OCI-LY3 (cell line): ENCODE results near the gene FBXW7.

Experiments used
- H2AFZ ChIP-seq: fragments of 200-600, 300-600 bp; shearing (Covaris generic); 2 replicates; pipeline ENCODE4 v1.6.0; 2014; ENCODE audit warnings: antibody characterized with exemption, low read depth, low read length
- H3K27ac ChIP-seq: fragments of 200-600, 300-600 bp; sonication (generic); 2 replicates; pipeline ENCODE4 v1.5.1; 2014; ENCODE audit warnings: mild to moderate bottlenecking, low read length, moderate library complexity, mixed read lengths
- H3K27me3 ChIP-seq: fragments of 200-600, 300-600 bp; sonication (generic); 2 replicates; pipeline ENCODE4 v1.6.1; 2014; ENCODE audit warnings: low read depth, low read length, mixed read lengths
- H3K36me3 ChIP-seq: fragments of 200-600, 300-600 bp; sonication (generic); replicated peaks from 2 replicates; pipeline ENCODE3; 2014; ENCODE audit warnings: low read depth, low read length, mixed read lengths
- H3K4me1 ChIP-seq: fragments of 300-600, 200-600 bp; sonication (generic); 2 replicates; pipeline ENCODE4 v1.6.1; 2014; ENCODE audit warnings: low read length, mixed read lengths
- H3K4me2 ChIP-seq: fragments of 200-600, 300-600 bp; sonication (generic); 2 replicates; pipeline ENCODE4 v1.6.1; 2014; ENCODE audit warnings: low read length, mixed read lengths
- H3K4me3 ChIP-seq: fragments of 300-600, 200-600 bp; sonication (generic); 2 replicates; pipeline ENCODE4 v1.5.1; 2014; ENCODE audit warnings: antibody characterized with exemption, mild to moderate bottlenecking, low read length, moderate library complexity
- H3K79me2 ChIP-seq: fragments of 300-600, 200-600 bp; shearing (Covaris generic); 2 replicates; pipeline ENCODE4 v1.6.1; 2014; ENCODE audit warnings: mild to moderate bottlenecking, low read length, mixed read lengths
- H3K9ac ChIP-seq: fragments of 300-600, 200-600 bp; shearing (Covaris generic); 2 replicates; pipeline ENCODE4 v1.6.0; 2014; ENCODE audit warnings: mild to moderate bottlenecking, low read length, moderate library complexity
- H3K9me3 ChIP-seq: fragments of 200-600, 300-600 bp; shearing (Covaris generic); 2 replicates; pipeline ENCODE4 v1.6.1; 2014; ENCODE audit warnings: low read length, mixed read lengths; ENCODE audit not compliant: insufficient read depth
- H4K20me1 ChIP-seq: fragments of 200-600, 300-600 bp; sonication (generic); 2 replicates; pipeline ENCODE4 v1.6.1; 2016; ENCODE audit warnings: low read length, mixed read lengths; ENCODE audit not compliant: insufficient read depth
- CTCF ChIP-seq: fragments of 200-600, 300-600 bp; sonication (generic); IDR thresholded peaks from 2 replicates; pipeline ENCODE4 v1.5.1; 2014; ENCODE audit warnings: antibody characterized with exemption, low read length, low read depth
- EZH2phosphoT487 ChIP-seq: fragments of 200-600 bp; shearing (Covaris generic); IDR thresholded peaks from 2 replicates; pipeline ENCODE4 v1.6.1; 2018; ENCODE audit warnings: antibody characterized with exemption, mixed run types, low read depth

FBXW7 gene

GRCh38 chr4:152321398-152321797 is 214.5 kb downstream of the FBXW7 start:
- H3K79me2 ChIP-seq = no peaks in the 10 kb centered on the region

GRCh38 chr4:152316969-152317368 is 218.9 kb downstream of the FBXW7 start:
- no peaks in the 10 kb centered on the region for H3K4me1 ChIP-seq
- H3K4me3 ChIP-seq = no peak overlapping the region
- H3K27me3 ChIP-seq = no peaks in the 10 kb centered on the region
- peaks cover 18% of the 10 kb centered on the region for H3K36me3 ChIP-seq
- H3K9me3 ChIP-seq = no peaks in the 10 kb centered on the region
- TF ChIP-seq EZH2phosphoT487 (no peak), CTCF (no peak)
- no peak overlapping the region for H3K9ac ChIP-seq
- no peak overlapping the region for H3K4me2 ChIP-seq
- H4K20me1 ChIP-seq = no peaks in the 10 kb centered on the region; the same call in 1 of the 2 replicates
- no peaks in the 10 kb centered on the region for H3K79me2 ChIP-seq
- no peak overlapping the region for H2AFZ ChIP-seq
- H3K27ac ChIP-seq = no peak overlapping the region

More at GRCh38 chr4:152321398-152321797, 214.5 kb downstream of the FBXW7 start:
- Histone ChIP-seq H4K20me1 (no peaks in the 10 kb centered on the region; the same call in 1 of the 2 replicates), H2AFZ (no peak overlapping the region), H3K27ac (no peak overlapping the region), H3K9ac (no peak overlapping the region), H3K4me2 (no peak overlapping the region), H3K4me1 (no peaks in the 10 kb centered on the region), H3K9me3 (no peaks in the 10 kb centered on the region), H3K4me3 (no peak overlapping the region), H3K27me3 (no peaks in the 10 kb centered on the region), H3K36me3 (peaks cover 46% of the 10 kb centered on the region)
- TF ChIP-seq CTCF (no peak), EZH2phosphoT487 (no peak)

- Histone ChIP-seq H3K4me2 (no peak overlapping the region), H4K20me1 (no peaks in the 10 kb centered on the region), H3K9ac (no peak overlapping the region), H2AFZ (no peak overlapping the region), H3K36me3 (no peaks in the 10 kb centered on the region), H3K27me3 (no peaks in the 10 kb centered on the region), H3K79me2 (no peaks in the 10 kb centered on the region), H3K9me3 (no peaks in the 10 kb centered on the region), H3K4me1 (peaks cover 9% of the 10 kb centered on the region), H3K4me3 (no peak overlapping the region), H3K27ac (no peak overlapping the region)
- TF ChIP-seq EZH2phosphoT487 (no peak), CTCF (no peak)
Observed at GRCh38 chr4:152310257-152310656, 225.6 kb downstream of the FBXW7 start.

GRCh38 chr4:152309418-152309817 is 226.5 kb downstream of the FBXW7 start:
- Histone ChIP-seq H3K27ac (no peak overlapping the region), H3K9ac (no peak overlapping the region), H3K4me2 (no peak overlapping the region), H3K79me2 (no peaks in the 10 kb centered on the region), H3K9me3 (no peaks in the 10 kb centered on the region), H3K27me3 (no peaks in the 10 kb centered on the region), H3K4me1 (peaks cover 17% of the 10 kb centered on the region), H3K36me3 (no peaks in the 10 kb centered on the region), H3K4me3 (no peak overlapping the region), H4K20me1 (no peaks in the 10 kb centered on the region), H2AFZ (no peak overlapping the region)
- no peak for TF ChIP-seq EZH2phosphoT487
- TF ChIP-seq CTCF = no peak
